IMR-90 (cell line): ENCODE data around the gene HDGF. TPM values are rescaled to one million over a fixed set of nuclear protein-coding genes. Genes with fewer than 3 reads are reported as not detected.

ENCODE experiments used
- ATAC-seq: fragments of 200-7000 bp; cut with Tn5 transposase; 2 replicates; pipeline ENCODE4 v1.9.1; 2020; ENCODE audit warnings: low read depth, mild to moderate bottlenecking, moderate library complexity
- BruUV-seq: library from RNA; stranded (reverse); fragments of 400-500 nt; replicated peaks from 2 replicates; lab custom pipeline; 2021; lab: Mats Ljungman, UMichigan
- CTCF ChIA-PET: fragments of 300-600 bp; formaldehyde crosslinking; extraction: SDS; loops from one replicate; lab custom pipeline; 2021; ENCODE audit warnings: antibody characterized with exemption; lab: Yijun Ruan, JAX
- POLR2A ChIA-PET: fragments of 300-600 bp; sonication (Branson Sonifier 250); formaldehyde crosslinking; loops from one replicate; lab custom pipeline; 2022; ENCODE audit warnings: antibody characterized with exemption; ENCODE audit not compliant: unreplicated experiment; lab: Charles Lee
- DNase-seq: peaks from one replicate; pipeline ENCODE4 v3.0.0; 2013
- H2AFZ ChIP-seq: replicated peaks from 2 replicates; pipeline ENCODE3; 2013; ENCODE audit warnings: low read length, mild to moderate bottlenecking; ENCODE audit not compliant: poor library complexity
- H2AK5ac ChIP-seq: 2 replicates; pipeline ENCODE4 v1.6.1; 2013; ENCODE audit warnings: low read depth, low read length, inconsistent platforms
- H2AK9ac ChIP-seq: replicated peaks from 2 replicates; pipeline ENCODE3; 2013; ENCODE audit warnings: mild to moderate bottlenecking, low read depth, low read length, moderate library complexity; ENCODE audit not compliant: poor library complexity
- H2BK120ac ChIP-seq: 2 replicates; pipeline ENCODE4 v1.6.1; 2013; ENCODE audit warnings: low read depth, low read length, inconsistent platforms
- H2BK15ac ChIP-seq: 3 replicates; pipeline ENCODE4 v1.6.1; 2013; ENCODE audit warnings: low read depth, low read length, inconsistent platforms
- H2BK20ac ChIP-seq: 2 replicates; pipeline ENCODE4 v1.6.1; 2013; ENCODE audit warnings: low read depth, mild to moderate bottlenecking, inconsistent platforms, low read length, moderate library complexity
- H2BK5ac ChIP-seq: 2 replicates; pipeline ENCODE4 v1.6.1; 2013; ENCODE audit warnings: mild to moderate bottlenecking, low read depth, low read length, inconsistent platforms; ENCODE audit not compliant: poor library complexity, severe bottlenecking
- H3K14ac ChIP-seq: replicated peaks from 2 replicates; pipeline ENCODE4 v1.6.1; 2013; ENCODE audit warnings: low read depth, low read length, inconsistent platforms
- H3K18ac ChIP-seq: 2 replicates; pipeline ENCODE4 v1.6.1; 2013; ENCODE audit warnings: low read depth, low read length, control low read depth
- H3K23ac ChIP-seq: 2 replicates; pipeline ENCODE4 v1.6.1; 2013; ENCODE audit warnings: low read depth, low read length, inconsistent platforms
- H3K27ac ChIP-seq: 2 replicates; pipeline ENCODE4 v1.5.1; 2013; ENCODE audit warnings: mild to moderate bottlenecking, control low read depth, low read length; ENCODE audit not compliant: insufficient read depth
- H3K27me3 ChIP-seq: 2 replicates; pipeline ENCODE4 v1.6.1; 2013; ENCODE audit warnings: low read length; ENCODE audit not compliant: control insufficient read depth, insufficient read depth
- H3K36me3 ChIP-seq: 2 replicates; pipeline ENCODE4 v1.6.1; 2013; ENCODE audit warnings: low read length, mixed read lengths; ENCODE audit not compliant: control insufficient read depth, insufficient read depth
- H3K4ac ChIP-seq: 2 replicates; pipeline ENCODE4 v1.6.1; 2013; ENCODE audit warnings: low read depth, low read length, inconsistent platforms
- H3K4me1 ChIP-seq: 2 replicates; pipeline ENCODE4 v1.6.1; 2013; ENCODE audit warnings: low read length, mixed read lengths; ENCODE audit not compliant: control insufficient read depth, insufficient read depth
- H3K4me2 ChIP-seq: 2 replicates; pipeline ENCODE4 v1.6.1; 2013; ENCODE audit warnings: low read depth, mild to moderate bottlenecking, control low read depth, low read length, moderate library complexity
- H3K4me3 ChIP-seq: 2 replicates; pipeline ENCODE4 v1.5.1; 2013; ENCODE audit warnings: low read depth, mild to moderate bottlenecking, control low read depth, low read length, moderate library complexity; ENCODE audit not compliant: insufficient read depth
- H3K56ac ChIP-seq: 2 replicates; pipeline ENCODE4 v1.6.1; 2013; ENCODE audit warnings: low read length, inconsistent platforms; ENCODE audit not compliant: insufficient read depth; ENCODE audit errors: extremely low read depth
- H3K79me1 ChIP-seq, 2 experiments: 2 replicates each; pipeline ENCODE4 v1.6.1; 2013; ENCODE audit warnings: low read length in 2 of 2, inconsistent platforms in 1 of 2, low read depth in 1 of 2
- H3K9ac ChIP-seq: 2 replicates; pipeline ENCODE4 v1.6.1; 2013; ENCODE audit warnings: low read depth, low read length, control low read depth
- H3K9me1 ChIP-seq: 2 replicates; pipeline ENCODE4 v1.6.1; 2013; ENCODE audit warnings: low read length, inconsistent platforms; ENCODE audit not compliant: insufficient read depth
- H3K9me3 ChIP-seq: 2 replicates; pipeline ENCODE4 v1.6.1; 2013; ENCODE audit warnings: low read length; ENCODE audit not compliant: control insufficient read depth, insufficient read depth
- H4K20me1 ChIP-seq: 2 replicates; pipeline ENCODE4 v1.6.1; 2013; ENCODE audit warnings: low read length, inconsistent platforms; ENCODE audit not compliant: insufficient read depth
- H4K5ac ChIP-seq: 2 replicates; pipeline ENCODE4 v1.6.1; 2013; ENCODE audit warnings: mild to moderate bottlenecking, low read depth, low read length, control low read depth
- H4K8ac ChIP-seq, 2 experiments: 2 replicates each; pipeline ENCODE4 v1.6.1; 2013; ENCODE audit warnings: low read depth in 2 of 2, low read length in 2 of 2, control low read depth in 1 of 2, inconsistent platforms in 1 of 2
- H4K91ac ChIP-seq: 2 replicates; pipeline ENCODE4 v1.6.1; 2013; ENCODE audit warnings: low read depth, low read length, inconsistent platforms; ENCODE audit not compliant: insufficient read depth
- FOS ChIP-seq: fragments of 150-350 bp; IDR thresholded peaks from 2 replicates; pipeline ENCODE4 v1.6.1; 2016; ENCODE audit warnings: low read depth, low read length
- MAZ ChIP-seq: IDR thresholded peaks from 2 replicates; pipeline ENCODE4 v1.6.1; 2012; ENCODE audit warnings: low read depth, mild to moderate bottlenecking, low read length, improper control_type of control experiment, moderate library complexity, borderline replicate concordance
- MXI1 ChIP-seq: IDR thresholded peaks from 2 replicates; pipeline ENCODE4 v1.6.1; 2012; ENCODE audit warnings: low read depth, mild to moderate bottlenecking, low read length, moderate library complexity, borderline replicate concordance
- POLR2A ChIP-seq: IDR thresholded peaks from 2 replicates; pipeline ENCODE4 v1.6.1; 2012; ENCODE audit warnings: mild to moderate bottlenecking, low read depth, low read length
- USF2 ChIP-seq: fragments of 150-350 bp; IDR thresholded peaks from 2 replicates; pipeline ENCODE4 v1.6.1; 2017; ENCODE audit warnings: mild to moderate bottlenecking, antibody characterized with exemption, low read length, low read depth
- WGBS, 2 experiments: methylation state at CpG; one replicate each; pipeline versions ENCODE4 v1.1.5 to v1.1.7; 2013; ENCODE audit warnings: missing lambda C conversion rate in 2 of 2; ENCODE audit not compliant: insufficient read length in 1 of 2; ENCODE audit errors: extremely low coverage in 2 of 2; 5-methylcytosine and 5-hydroxymethylcytosine counted together
- dilution Hi-C: fragments of 300-500 bp; cut with HindIII; formaldehyde crosslinking; loops from one replicate; pipeline ENCODE4 v1.14.3; 2018; ENCODE audit warnings: low sequenced_read_pairs; ENCODE audit not compliant: unreplicated experiment
- in situ Hi-C: fragments of 300-500 bp; cut with MboI; formaldehyde crosslinking; loops from 3 replicates; pipeline ENCODE4 v1.14.3; 2019; ENCODE audit warnings: low sequenced_read_pairs, inconsistent platforms, mixed read lengths
- intact Hi-C: fragments of 100-400 bp; cut with micrococcal nuclease; formaldehyde crosslinking; loops from 2 replicates; pipeline ENCODE4 v1.10.0; 2022
- polyA plus RNA-seq, 3 experiments: library from polyadenylated mRNA; depleted of rRNA; stranded (reverse); fragments of >200 nt; gene quantifications; 2 replicates each; pipeline ENCODE4 v1.2.3, GENCODE V29; 2012; ENCODE audit warnings: low replicate concordance in 1 of 3
- total RNA-seq: library from RNA; depleted of rRNA; stranded (reverse); fragments of >200 nt; gene quantifications from 2 replicates; pipeline ENCODE4 v1.2.3, GENCODE V29; 2012
- TF ChIP-seq, protein P1 (sequence below): conservative IDR thresholded peaks from 2 replicates; pipeline ENCODE4 v1.5.1; 2012; ENCODE audit warnings: mild to moderate bottlenecking, low read depth, low read length, improper control_type of control experiment

The HDGF gene
- total and polyA plus RNA-seq, 2 of the 4 experiments (the other 2 are of a cell fraction): 94.6 to 123 TPM

GRCh38 chr1:156746728-156747631, 4.5 kb downstream of the HDGF start:
- peak overlapping the region; percentile 79 for H3K9ac ChIP-seq
- ChIA-PET CTCF (interaction anchor here (1.0 to 1.2 kb wide), 3 partner anchors 17 to 57 kb away, joined by 3 to 4 read pairs (median 4); partner anchors contain the start of gene METTL25B), POLR2A (no interaction called here)
- peak overlapping the region; percentile 99 for H3K14ac ChIP-seq
- ATAC-seq (peak; percentile 52), DNase-seq (peak; percentile 90)
- H3K4me2 ChIP-seq: peak overlapping the region; percentile 94
- H3K4ac ChIP-seq: peak overlapping the region; percentile 98
- peak overlapping the region; percentile 95 for H3K27ac ChIP-seq
- H4K5ac ChIP-seq: peak overlapping the region; percentile 97
- H3K4me3 ChIP-seq: peak overlapping the region; percentile 47
- intact Hi-C loops: no loop called here
- no peaks in the 10 kb centered on the region for H3K9me3 ChIP-seq
- peaks cover 6 to 62% of the 10 kb centered on the region in 2 experiments; a peak in 3 of 4 replicates for H3K79me1 ChIP-seq
- peak overlapping the region; percentile 88 for H3K18ac ChIP-seq
- H2AK5ac ChIP-seq: peak overlapping the region; percentile 98
- H4K8ac ChIP-seq: peak overlapping the region; percentile 96 to 98
- in situ Hi-C loops: no loop called here
- H3K27me3 ChIP-seq: no peaks in the 10 kb centered on the region
- peaks cover 31% of the 10 kb centered on the region for H3K4me1 ChIP-seq
- dilution Hi-C loops: no loop called here
- peak overlapping the region; percentile 98 for H2BK5ac ChIP-seq
- H2AFZ ChIP-seq: peak overlapping the region; percentile 79
- 0 out of 2 replicates have a peak, but pooled peaks cover 11% of the 10 kb centered on the region for H4K20me1 ChIP-seq
- no TSS peak for BruUV-seq
- WGBS, 2 experiments: 0% methylated on average over 1 of the region's 29 CpGs; no CpG with 5 or more reads in 1 of the 2 experiments
- peak overlapping the region; percentile 95 for H2BK120ac ChIP-seq
- peak overlapping the region; percentile 99 for H4K91ac ChIP-seq
- peaks cover 20% of the 10 kb centered on the region for H3K36me3 ChIP-seq
- H3K23ac ChIP-seq: peak overlapping the region; percentile 97
- H3K9me1 ChIP-seq: peaks cover 22% of the 10 kb centered on the region; the same call in 1 of the 2 replicates
- peak overlapping the region; percentile 95 for H3K56ac ChIP-seq
- TF ChIP-seq FOS: 0 out of 2 replicates have a peak, but pooled peaks have one; percentile 28
- peak; percentile 38 for TF ChIP-seq MXI1
- TF ChIP-seq MAZ: peak; percentile 79
- TF ChIP-seq, protein P1, sequence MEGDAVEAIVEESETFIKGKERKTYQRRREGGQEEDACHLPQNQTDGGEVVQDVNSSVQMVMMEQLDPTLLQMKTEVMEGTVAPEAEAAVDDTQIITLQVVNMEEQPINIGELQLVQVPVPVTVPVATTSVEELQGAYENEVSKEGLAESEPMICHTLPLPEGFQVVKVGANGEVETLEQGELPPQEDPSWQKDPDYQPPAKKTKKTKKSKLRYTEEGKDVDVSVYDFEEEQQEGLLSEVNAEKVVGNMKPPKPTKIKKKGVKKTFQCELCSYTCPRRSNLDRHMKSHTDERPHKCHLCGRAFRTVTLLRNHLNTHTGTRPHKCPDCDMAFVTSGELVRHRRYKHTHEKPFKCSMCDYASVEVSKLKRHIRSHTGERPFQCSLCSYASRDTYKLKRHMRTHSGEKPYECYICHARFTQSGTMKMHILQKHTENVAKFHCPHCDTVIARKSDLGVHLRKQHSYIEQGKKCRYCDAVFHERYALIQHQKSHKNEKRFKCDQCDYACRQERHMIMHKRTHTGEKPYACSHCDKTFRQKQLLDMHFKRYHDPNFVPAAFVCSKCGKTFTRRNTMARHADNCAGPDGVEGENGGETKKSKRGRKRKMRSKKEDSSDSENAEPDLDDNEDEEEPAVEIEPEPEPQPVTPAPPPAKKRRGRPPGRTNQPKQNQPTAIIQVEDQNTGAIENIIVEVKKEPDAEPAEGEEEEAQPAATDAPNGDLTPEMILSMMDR: peak; percentile 17; the same call in 1 of the 2 replicates
- no peak for TF ChIP-seq USF2
- TF ChIP-seq POLR2A: no peak; the same call in none of the 2 replicates
- H2BK20ac ChIP-seq: peak overlapping the region; percentile 74
- peak overlapping the region; percentile 97; the same call in 2 of the 3 replicates for H2BK15ac ChIP-seq
- peak overlapping the region; percentile 100 for H2AK9ac ChIP-seq
